ENCODE data around the gene ZNF837. TPM values are rescaled to one million over a fixed set of nuclear protein-coding genes. Genes with fewer than 3 reads are reported as not detected.

ZNF837 gene
- total RNA-seq, 1 experiment from 2014 or later: 4.9 TPM

DNA sequence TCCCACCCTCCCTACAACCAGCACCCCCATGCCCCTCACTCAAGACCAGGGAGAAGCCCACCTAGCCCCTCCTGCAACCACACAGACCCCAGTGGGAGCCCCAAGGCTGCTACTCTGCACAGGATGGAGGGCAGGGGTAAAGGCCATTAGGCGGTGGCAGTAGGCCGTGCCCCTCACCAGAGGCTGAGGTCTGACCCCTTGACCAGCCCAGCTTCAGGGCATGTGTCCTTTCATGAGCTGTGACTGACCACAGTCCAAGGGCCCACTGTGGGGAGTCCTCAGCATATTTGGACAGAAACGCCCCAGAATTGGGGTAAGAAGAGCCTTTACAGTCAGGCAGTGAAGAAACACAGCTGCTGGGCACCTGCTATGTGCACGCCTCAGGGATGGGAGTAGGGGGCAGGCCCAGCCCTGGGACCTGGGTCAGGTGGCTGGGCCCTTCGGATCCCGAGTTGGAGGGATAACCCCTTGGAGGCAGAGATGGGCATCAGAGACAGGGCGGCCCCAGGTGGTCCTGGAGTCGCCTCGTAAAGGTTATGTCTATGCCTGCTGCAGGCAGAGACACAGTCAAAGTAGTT, 4.6 kb upstream of the ZNF837 start:
- H3K27me3 Mint-ChIP-seq (ENCODE audit: low read depth): no peaks in the 10 kb centered on the region
- ChIA-PET POLR2A (no interaction called here), CTCF (no interaction called here)
- ATAC-seq (no peak), DNase-seq (ENCODE audit: low spot score) (no peak)
- peak overlapping the region; percentile 92 for H3K27ac Mint-ChIP-seq
- peaks cover 22% of the 10 kb centered on the region for H3K4me1 Mint-ChIP-seq
- no peaks in the 10 kb centered on the region for H3K9me3 Mint-ChIP-seq
- TF ChIP-seq CREB1 (CRISPR knock-in tag; IDR thresholded peaks at IDR 0.05) (no peak), NR3C1 (CRISPR knock-in tag; conservative IDR thresholded peaks at IDR 0.05; ENCODE audit: low read depth) (no peak), ZNF219 (CRISPR knock-in tag; IDR thresholded peaks at IDR 0.05; ENCODE audit: borderline replicate concordance) (no peak), KAT7 (CRISPR knock-in tag; IDR thresholded peaks at IDR 0.05; ENCODE audit: borderline replicate concordance) (no peak), EMX1 (CRISPR knock-in tag; IDR thresholded peaks at IDR 0.05) (no peak), OVOL2 (CRISPR knock-in tag; IDR thresholded peaks at IDR 0.05; ENCODE audit: borderline replicate concordance) (no peak), GRHL2 (CRISPR knock-in tag; IDR thresholded peaks at IDR 0.05; ENCODE audit: insufficient replicate concordance, severe bottlenecking) (no peak), ZNF121 (CRISPR knock-in tag; IDR thresholded peaks at IDR 0.05) (no peak), NFATC4 (CRISPR knock-in tag; IDR thresholded peaks at IDR 0.05) (no peak), ATF1 (CRISPR knock-in tag; IDR thresholded peaks at IDR 0.05) (no peak)
- TF ChIP-seq, protein P1, sequence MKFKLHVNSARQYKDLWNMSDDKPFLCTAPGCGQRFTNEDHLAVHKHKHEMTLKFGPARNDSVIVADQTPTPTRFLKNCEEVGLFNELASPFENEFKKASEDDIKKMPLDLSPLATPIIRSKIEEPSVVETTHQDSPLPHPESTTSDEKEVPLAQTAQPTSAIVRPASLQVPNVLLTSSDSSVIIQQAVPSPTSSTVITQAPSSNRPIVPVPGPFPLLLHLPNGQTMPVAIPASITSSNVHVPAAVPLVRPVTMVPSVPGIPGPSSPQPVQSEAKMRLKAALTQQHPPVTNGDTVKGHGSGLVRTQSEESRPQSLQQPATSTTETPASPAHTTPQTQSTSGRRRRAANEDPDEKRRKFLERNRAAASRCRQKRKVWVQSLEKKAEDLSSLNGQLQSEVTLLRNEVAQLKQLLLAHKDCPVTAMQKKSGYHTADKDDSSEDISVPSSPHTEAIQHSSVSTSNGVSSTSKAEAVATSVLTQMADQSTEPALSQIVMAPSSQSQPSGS (CRISPR knock-in tag; IDR thresholded peaks at IDR 0.05; ENCODE audit: borderline replicate concordance, low read depth): no peak
- TF ChIP-seq, protein P2, sequence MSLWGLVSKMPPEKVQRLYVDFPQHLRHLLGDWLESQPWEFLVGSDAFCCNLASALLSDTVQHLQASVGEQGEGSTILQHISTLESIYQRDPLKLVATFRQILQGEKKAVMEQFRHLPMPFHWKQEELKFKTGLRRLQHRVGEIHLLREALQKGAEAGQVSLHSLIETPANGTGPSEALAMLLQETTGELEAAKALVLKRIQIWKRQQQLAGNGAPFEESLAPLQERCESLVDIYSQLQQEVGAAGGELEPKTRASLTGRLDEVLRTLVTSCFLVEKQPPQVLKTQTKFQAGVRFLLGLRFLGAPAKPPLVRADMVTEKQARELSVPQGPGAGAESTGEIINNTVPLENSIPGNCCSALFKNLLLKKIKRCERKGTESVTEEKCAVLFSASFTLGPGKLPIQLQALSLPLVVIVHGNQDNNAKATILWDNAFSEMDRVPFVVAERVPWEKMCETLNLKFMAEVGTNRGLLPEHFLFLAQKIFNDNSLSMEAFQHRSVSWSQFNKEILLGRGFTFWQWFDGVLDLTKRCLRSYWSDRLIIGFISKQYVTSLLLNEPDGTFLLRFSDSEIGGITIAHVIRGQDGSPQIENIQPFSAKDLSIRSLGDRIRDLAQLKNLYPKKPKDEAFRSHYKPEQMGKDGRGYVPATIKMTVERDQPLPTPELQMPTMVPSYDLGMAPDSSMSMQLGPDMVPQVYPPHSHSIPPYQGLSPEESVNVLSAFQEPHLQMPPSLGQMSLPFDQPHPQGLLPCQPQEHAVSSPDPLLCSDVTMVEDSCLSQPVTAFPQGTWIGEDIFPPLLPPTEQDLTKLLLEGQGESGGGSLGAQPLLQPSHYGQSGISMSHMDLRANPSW (CRISPR knock-in tag; conservative IDR thresholded peaks at IDR 0.05; ENCODE audit: low read depth): no peak
- TF ChIP-seq, protein P3, sequence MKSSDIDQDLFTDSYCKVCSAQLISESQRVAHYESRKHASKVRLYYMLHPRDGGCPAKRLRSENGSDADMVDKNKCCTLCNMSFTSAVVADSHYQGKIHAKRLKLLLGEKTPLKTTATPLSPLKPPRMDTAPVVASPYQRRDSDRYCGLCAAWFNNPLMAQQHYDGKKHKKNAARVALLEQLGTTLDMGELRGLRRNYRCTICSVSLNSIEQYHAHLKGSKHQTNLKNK (CRISPR knock-in tag; IDR thresholded peaks at IDR 0.05): no peak
- TF ChIP-seq, protein P4, sequence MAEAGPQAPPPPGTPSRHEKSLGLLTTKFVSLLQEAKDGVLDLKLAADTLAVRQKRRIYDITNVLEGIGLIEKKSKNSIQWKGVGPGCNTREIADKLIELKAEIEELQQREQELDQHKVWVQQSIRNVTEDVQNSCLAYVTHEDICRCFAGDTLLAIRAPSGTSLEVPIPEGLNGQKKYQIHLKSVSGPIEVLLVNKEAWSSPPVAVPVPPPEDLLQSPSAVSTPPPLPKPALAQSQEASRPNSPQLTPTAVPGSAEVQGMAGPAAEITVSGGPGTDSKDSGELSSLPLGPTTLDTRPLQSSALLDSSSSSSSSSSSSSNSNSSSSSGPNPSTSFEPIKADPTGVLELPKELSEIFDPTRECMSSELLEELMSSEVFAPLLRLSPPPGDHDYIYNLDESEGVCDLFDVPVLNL (CRISPR knock-in tag; IDR thresholded peaks at IDR 0.05; ENCODE audit: borderline replicate concordance, low read depth): no peak
- TF ChIP-seq, protein P5, sequence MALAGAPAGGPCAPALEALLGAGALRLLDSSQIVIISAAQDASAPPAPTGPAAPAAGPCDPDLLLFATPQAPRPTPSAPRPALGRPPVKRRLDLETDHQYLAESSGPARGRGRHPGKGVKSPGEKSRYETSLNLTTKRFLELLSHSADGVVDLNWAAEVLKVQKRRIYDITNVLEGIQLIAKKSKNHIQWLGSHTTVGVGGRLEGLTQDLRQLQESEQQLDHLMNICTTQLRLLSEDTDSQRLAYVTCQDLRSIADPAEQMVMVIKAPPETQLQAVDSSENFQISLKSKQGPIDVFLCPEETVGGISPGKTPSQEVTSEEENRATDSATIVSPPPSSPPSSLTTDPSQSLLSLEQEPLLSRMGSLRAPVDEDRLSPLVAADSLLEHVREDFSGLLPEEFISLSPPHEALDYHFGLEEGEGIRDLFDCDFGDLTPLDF (CRISPR knock-in tag; IDR thresholded peaks at IDR 0.05): no peak
- TF ChIP-seq, protein P6, sequence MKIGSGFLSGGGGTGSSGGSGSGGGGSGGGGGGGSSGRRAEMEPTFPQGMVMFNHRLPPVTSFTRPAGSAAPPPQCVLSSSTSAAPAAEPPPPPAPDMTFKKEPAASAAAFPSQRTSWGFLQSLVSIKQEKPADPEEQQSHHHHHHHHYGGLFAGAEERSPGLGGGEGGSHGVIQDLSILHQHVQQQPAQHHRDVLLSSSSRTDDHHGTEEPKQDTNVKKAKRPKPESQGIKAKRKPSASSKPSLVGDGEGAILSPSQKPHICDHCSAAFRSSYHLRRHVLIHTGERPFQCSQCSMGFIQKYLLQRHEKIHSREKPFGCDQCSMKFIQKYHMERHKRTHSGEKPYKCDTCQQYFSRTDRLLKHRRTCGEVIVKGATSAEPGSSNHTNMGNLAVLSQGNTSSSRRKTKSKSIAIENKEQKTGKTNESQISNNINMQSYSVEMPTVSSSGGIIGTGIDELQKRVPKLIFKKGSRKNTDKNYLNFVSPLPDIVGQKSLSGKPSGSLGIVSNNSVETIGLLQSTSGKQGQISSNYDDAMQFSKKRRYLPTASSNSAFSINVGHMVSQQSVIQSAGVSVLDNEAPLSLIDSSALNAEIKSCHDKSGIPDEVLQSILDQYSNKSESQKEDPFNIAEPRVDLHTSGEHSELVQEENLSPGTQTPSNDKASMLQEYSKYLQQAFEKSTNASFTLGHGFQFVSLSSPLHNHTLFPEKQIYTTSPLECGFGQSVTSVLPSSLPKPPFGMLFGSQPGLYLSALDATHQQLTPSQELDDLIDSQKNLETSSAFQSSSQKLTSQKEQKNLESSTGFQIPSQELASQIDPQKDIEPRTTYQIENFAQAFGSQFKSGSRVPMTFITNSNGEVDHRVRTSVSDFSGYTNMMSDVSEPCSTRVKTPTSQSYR (CRISPR knock-in tag; IDR thresholded peaks at IDR 0.05): no peak
- TF ChIP-seq, protein P7, sequence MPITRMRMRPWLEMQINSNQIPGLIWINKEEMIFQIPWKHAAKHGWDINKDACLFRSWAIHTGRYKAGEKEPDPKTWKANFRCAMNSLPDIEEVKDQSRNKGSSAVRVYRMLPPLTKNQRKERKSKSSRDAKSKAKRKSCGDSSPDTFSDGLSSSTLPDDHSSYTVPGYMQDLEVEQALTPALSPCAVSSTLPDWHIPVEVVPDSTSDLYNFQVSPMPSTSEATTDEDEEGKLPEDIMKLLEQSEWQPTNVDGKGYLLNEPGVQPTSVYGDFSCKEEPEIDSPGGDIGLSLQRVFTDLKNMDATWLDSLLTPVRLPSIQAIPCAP (CRISPR knock-in tag; IDR thresholded peaks at IDR 0.05): no peak
- TF ChIP-seq, protein P8, sequence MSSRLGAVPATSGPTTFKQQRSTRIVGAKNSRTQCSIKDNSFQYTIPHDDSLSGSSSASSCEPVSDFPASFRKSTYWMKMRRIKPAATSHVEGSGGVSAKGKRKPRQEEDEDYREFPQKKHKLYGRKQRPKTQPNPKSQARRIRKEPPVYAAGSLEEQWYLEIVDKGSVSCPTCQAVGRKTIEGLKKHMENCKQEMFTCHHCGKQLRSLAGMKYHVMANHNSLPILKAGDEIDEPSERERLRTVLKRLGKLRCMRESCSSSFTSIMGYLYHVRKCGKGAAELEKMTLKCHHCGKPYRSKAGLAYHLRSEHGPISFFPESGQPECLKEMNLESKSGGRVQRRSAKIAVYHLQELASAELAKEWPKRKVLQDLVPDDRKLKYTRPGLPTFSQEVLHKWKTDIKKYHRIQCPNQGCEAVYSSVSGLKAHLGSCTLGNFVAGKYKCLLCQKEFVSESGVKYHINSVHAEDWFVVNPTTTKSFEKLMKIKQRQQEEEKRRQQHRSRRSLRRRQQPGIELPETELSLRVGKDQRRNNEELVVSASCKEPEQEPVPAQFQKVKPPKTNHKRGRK (CRISPR knock-in tag; IDR thresholded peaks at IDR 0.05; ENCODE audit: borderline replicate concordance): no peak
- TF ChIP-seq, protein P9, sequence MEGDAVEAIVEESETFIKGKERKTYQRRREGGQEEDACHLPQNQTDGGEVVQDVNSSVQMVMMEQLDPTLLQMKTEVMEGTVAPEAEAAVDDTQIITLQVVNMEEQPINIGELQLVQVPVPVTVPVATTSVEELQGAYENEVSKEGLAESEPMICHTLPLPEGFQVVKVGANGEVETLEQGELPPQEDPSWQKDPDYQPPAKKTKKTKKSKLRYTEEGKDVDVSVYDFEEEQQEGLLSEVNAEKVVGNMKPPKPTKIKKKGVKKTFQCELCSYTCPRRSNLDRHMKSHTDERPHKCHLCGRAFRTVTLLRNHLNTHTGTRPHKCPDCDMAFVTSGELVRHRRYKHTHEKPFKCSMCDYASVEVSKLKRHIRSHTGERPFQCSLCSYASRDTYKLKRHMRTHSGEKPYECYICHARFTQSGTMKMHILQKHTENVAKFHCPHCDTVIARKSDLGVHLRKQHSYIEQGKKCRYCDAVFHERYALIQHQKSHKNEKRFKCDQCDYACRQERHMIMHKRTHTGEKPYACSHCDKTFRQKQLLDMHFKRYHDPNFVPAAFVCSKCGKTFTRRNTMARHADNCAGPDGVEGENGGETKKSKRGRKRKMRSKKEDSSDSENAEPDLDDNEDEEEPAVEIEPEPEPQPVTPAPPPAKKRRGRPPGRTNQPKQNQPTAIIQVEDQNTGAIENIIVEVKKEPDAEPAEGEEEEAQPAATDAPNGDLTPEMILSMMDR (IDR thresholded peaks at IDR 0.05): no peak
- H3K4me3 Mint-ChIP-seq: peak overlapping the region; percentile 96
- peaks cover 25% of the 10 kb centered on the region for H3K36me3 Mint-ChIP-seq
